Stimulated activated CD8-positive, alpha-beta memory T cell treated with anti-CD3 and anti-CD28 coated beads, Interleukin-4, amount 100 ng/mL, for 24 hours (primary cell): ENCODE data around the gene FRMD8.

ENCODE experiments used
- DNase-seq: peaks from one replicate; pipeline ENCODE4 v3.0.0-alpha.2; 2020; ENCODE audit warnings: low read depth

The FRMD8 gene

GRCh38 chr11:65386307-65387140 is at the start of gene FRMD8:
FRMD8 (plus strand) TSS chr11:65386637; CDS start chr11:65387037, 400 bp downstream.
- peak; percentile 79 for DNase-seq

GRCh38 chr11:65338676-65339075 is 47.8 kb upstream of the FRMD8 start:
- no peak for DNase-seq

GRCh38 chr11:65340226-65340625 is 46.2 kb upstream of the FRMD8 start:
- DNase-seq: no peak

GRCh38 chr11:65341856-65342255 is 44.6 kb upstream of the FRMD8 start:
- no peak for DNase-seq

- DNase-seq: no peak
These were observed 34.9 kb upstream of the FRMD8 start for GRCh38 chr11:65351511-65351910.

- DNase-seq: no peak
These were observed 33.7 kb upstream of the FRMD8 start for GRCh38 chr11:65352783-65353182.

- no peak for DNase-seq
These were observed 33.1 kb upstream of the FRMD8 start for GRCh38 chr11:65353376-65353775.

GRCh38 chr11:65353900-65354264 is 32.6 kb upstream of the FRMD8 start:
- DNase-seq: no peak

- DNase-seq: peak; percentile 98
These were observed 32.0 kb upstream of the FRMD8 start, which contains the start of gene TIGD3 for GRCh38 chr11:65354265-65355012. TIGD3 (plus strand) TSS chr11:65354751; CDS start chr11:65355809, 1,058 bp downstream.

GRCh38 chr11:65355013-65355775 is 31.2 kb upstream of the FRMD8 start:
- DNase-seq: peak; percentile 29

GRCh38 chr11:65355776-65356393 is 30.6 kb upstream of the FRMD8 start:
- DNase-seq: no peak

GRCh38 chr11:65356394-65356972 is 30.0 kb upstream of the FRMD8 start:
- no peak for DNase-seq

- no peak for DNase-seq
These were observed 28.5 kb upstream of the FRMD8 start for GRCh38 chr11:65357856-65358356.

- no peak for DNase-seq
These were observed 24.0 kb upstream of the FRMD8 start for GRCh38 chr11:65362320-65362931.

GRCh38 chr11:65362966-65363365 is 23.5 kb upstream of the FRMD8 start:
- DNase-seq: no peak

GRCh38 chr11:65363770-65364169 is 22.7 kb upstream of the FRMD8 start:
- no peak for DNase-seq

- DNase-seq: no peak
These were observed 20.1 kb upstream of the FRMD8 start for GRCh38 chr11:65366340-65366773.

GRCh38 chr11:65370659-65371049 is 15.8 kb upstream of the FRMD8 start:
- no peak for DNase-seq

- DNase-seq: no peak
These were observed 12.4 kb upstream of the FRMD8 start for GRCh38 chr11:65373839-65374580.

- no peak for DNase-seq
These were observed 11.4 kb upstream of the FRMD8 start for GRCh38 chr11:65375012-65375411.
